Measurements from ENCODE around the gene ASB1.

ASB1 gene

GRCh38 chr2:238495422-238495821 is 68.7 kb downstream of the ASB1 start:
- FAIRE-seq, result no peak
- no peak for DNase-seq (ENCODE audit: insufficient read length, low spot score)
- TF ChIP-seq POU2F2 (IDR thresholded peaks at IDR 0.05; ENCODE audit: low read depth, low read length), result no peak
- TF ChIP-seq PAX5 (IDR thresholded peaks at IDR 0.05; ENCODE audit: insufficient read depth, low read length, severe bottlenecking), result no peak
- no peak for TF ChIP-seq POLR2A (IDR thresholded peaks at IDR 0.05; ENCODE audit: low read depth, low read length)
- TF ChIP-seq POLR2AphosphoS5 (IDR thresholded peaks at IDR 0.05; ENCODE audit: low read depth, low read length), result no peak
- no peak for TF ChIP-seq TAF1 (IDR thresholded peaks at IDR 0.05; ENCODE audit: low read depth, low read length)

GRCh38 chr2:238496756-238497609 is 70.3 kb downstream of the ASB1 start:
- DNase-seq (ENCODE audit: insufficient read length, low spot score), result no peak
- no peak for FAIRE-seq
- TF ChIP-seq PAX5 (IDR thresholded peaks at IDR 0.05; ENCODE audit: insufficient read depth, low read length, severe bottlenecking) (no peak), POLR2AphosphoS5 (IDR thresholded peaks at IDR 0.05; ENCODE audit: low read depth, low read length) (no peak), POU2F2 (IDR thresholded peaks at IDR 0.05; ENCODE audit: low read depth, low read length) (no peak), TAF1 (IDR thresholded peaks at IDR 0.05; ENCODE audit: low read depth, low read length) (no peak), POLR2A (IDR thresholded peaks at IDR 0.05; ENCODE audit: low read depth, low read length) (no peak), SPI1 (IDR thresholded peaks at IDR 0.05; ENCODE audit: low read depth, low read length) (no peak)

GRCh38 chr2:238497610-238498005 is 70.9 kb downstream of the ASB1 start:
- FAIRE-seq (no peak), DNase-seq (ENCODE audit: insufficient read length, low spot score) (no peak)
- TF ChIP-seq TAF1 (IDR thresholded peaks at IDR 0.05; ENCODE audit: low read depth, low read length), result no peak
- TF ChIP-seq SPI1 (IDR thresholded peaks at IDR 0.05; ENCODE audit: low read depth, low read length), result no peak
- no peak for TF ChIP-seq PAX5 (IDR thresholded peaks at IDR 0.05; ENCODE audit: insufficient read depth, low read length, severe bottlenecking)
- TF ChIP-seq POU2F2 (IDR thresholded peaks at IDR 0.05; ENCODE audit: low read depth, low read length), result no peak
- TF ChIP-seq POLR2A (IDR thresholded peaks at IDR 0.05; ENCODE audit: low read depth, low read length), result no peak
- no peak for TF ChIP-seq POLR2AphosphoS5 (IDR thresholded peaks at IDR 0.05; ENCODE audit: low read depth, low read length)

- DNase-seq (ENCODE audit: insufficient read length, low spot score) (no peak), FAIRE-seq (no peak)
- TF ChIP-seq POU2F2 (IDR thresholded peaks at IDR 0.05; ENCODE audit: low read depth, low read length) (no peak), POLR2AphosphoS5 (IDR thresholded peaks at IDR 0.05; ENCODE audit: low read depth, low read length) (no peak), PAX5 (IDR thresholded peaks at IDR 0.05; ENCODE audit: insufficient read depth, low read length, severe bottlenecking) (no peak), POLR2A (IDR thresholded peaks at IDR 0.05; ENCODE audit: low read depth, low read length) (no peak), SPI1 (IDR thresholded peaks at IDR 0.05; ENCODE audit: low read depth, low read length) (no peak), TAF1 (IDR thresholded peaks at IDR 0.05; ENCODE audit: low read depth, low read length) (no peak)
Observed at GRCh38 chr2:238498188-238498587, 71.5 kb downstream of the ASB1 start.

GRCh38 chr2:238498691-238499295 is 72.1 kb downstream of the ASB1 start:
- FAIRE-seq (no peak), DNase-seq (ENCODE audit: insufficient read length, low spot score) (no peak)

GRCh38 chr2:238499731-238500580 is 73.2 kb downstream of the ASB1 start:
- FAIRE-seq (no peak), DNase-seq (ENCODE audit: insufficient read length, low spot score) (no peak)
- TF ChIP-seq TAF1 (IDR thresholded peaks at IDR 0.05; ENCODE audit: low read depth, low read length) (no peak), POLR2A (IDR thresholded peaks at IDR 0.05; ENCODE audit: low read depth, low read length) (no peak), SPI1 (IDR thresholded peaks at IDR 0.05; ENCODE audit: low read depth, low read length) (no peak), POLR2AphosphoS5 (IDR thresholded peaks at IDR 0.05; ENCODE audit: low read depth, low read length) (no peak), PAX5 (IDR thresholded peaks at IDR 0.05; ENCODE audit: insufficient read depth, low read length, severe bottlenecking) (no peak), POU2F2 (IDR thresholded peaks at IDR 0.05; ENCODE audit: low read depth, low read length) (no peak)

More at GRCh38 chr2:238498691-238499295, 72.1 kb downstream of the ASB1 start:
- TF ChIP-seq TAF1 (IDR thresholded peaks at IDR 0.05; ENCODE audit: low read depth, low read length) (no peak), SPI1 (IDR thresholded peaks at IDR 0.05; ENCODE audit: low read depth, low read length) (no peak), POLR2A (IDR thresholded peaks at IDR 0.05; ENCODE audit: low read depth, low read length) (no peak), PAX5 (IDR thresholded peaks at IDR 0.05; ENCODE audit: insufficient read depth, low read length, severe bottlenecking) (no peak), POLR2AphosphoS5 (IDR thresholded peaks at IDR 0.05; ENCODE audit: low read depth, low read length) (no peak), POU2F2 (IDR thresholded peaks at IDR 0.05; ENCODE audit: low read depth, low read length) (no peak)

GRCh38 chr2:238501311-238501710 is 74.6 kb downstream of the ASB1 start:
- TF ChIP-seq POU2F2 (IDR thresholded peaks at IDR 0.05; ENCODE audit: low read depth, low read length), result no peak
- TF ChIP-seq SPI1 (IDR thresholded peaks at IDR 0.05; ENCODE audit: low read depth, low read length), result no peak
- no peak for TF ChIP-seq POLR2AphosphoS5 (IDR thresholded peaks at IDR 0.05; ENCODE audit: low read depth, low read length)
- TF ChIP-seq TAF1 (IDR thresholded peaks at IDR 0.05; ENCODE audit: low read depth, low read length), result no peak
- no peak for TF ChIP-seq POLR2A (IDR thresholded peaks at IDR 0.05; ENCODE audit: low read depth, low read length)
- TF ChIP-seq PAX5 (IDR thresholded peaks at IDR 0.05; ENCODE audit: insufficient read depth, low read length, severe bottlenecking), result no peak
- DNase-seq (ENCODE audit: insufficient read length, low spot score) (no peak), FAIRE-seq (no peak)

Measured in GM12891 (cell line).